ENCODE measurements around the gene AFF3.
"Not testable (repeated sequence)": the region's sequence is repeated elsewhere in the genome, so short reads cannot be mapped to it uniquely, and the experiment has no call there.

Gene AFF3

DNA sequence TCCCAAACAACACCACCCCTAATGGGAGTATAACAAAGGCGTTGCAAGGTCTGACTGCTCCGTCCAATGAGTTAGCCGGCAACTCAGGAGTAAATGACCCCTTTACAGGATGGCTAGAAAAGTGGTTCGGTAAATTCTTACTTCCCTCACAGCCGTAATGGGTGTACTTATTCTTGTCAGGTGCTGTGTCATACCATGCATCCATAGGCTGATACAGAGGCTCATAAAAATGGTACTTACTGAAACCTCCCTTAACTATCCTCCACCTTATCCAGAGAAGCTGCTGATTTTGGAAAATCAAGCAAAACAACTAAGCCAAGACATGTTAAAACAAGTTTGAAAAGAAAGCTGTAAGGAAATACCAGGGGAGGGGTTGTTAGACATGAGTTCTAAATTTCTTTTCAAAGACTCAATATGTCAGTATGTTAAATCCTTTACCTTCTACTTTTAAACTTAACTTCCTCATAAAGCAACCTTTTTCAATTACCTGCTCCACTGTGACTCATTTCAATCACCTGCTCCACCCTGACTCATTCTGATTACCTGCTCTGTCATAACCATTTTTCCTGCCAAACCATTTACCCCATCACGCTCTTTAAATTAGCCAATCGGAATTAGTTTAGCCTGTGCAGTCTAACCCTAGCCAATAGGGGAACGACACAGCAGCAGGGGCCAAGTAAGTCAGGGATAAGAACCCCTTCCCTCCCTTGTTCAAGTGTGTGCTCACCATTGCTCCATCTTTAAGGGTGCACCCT is 638.6 kb downstream of the AFF3 start:
- H3K4me1 ChIP-seq (ENCODE audit: control insufficient read depth, low read depth, low read length); H3K27ac ChIP-seq (ENCODE audit: low read length); H3K4me3 ChIP-seq (ENCODE audit: low read length); H3K9me3 ChIP-seq (ENCODE audit: control insufficient read depth, low read depth, low read length); H3K27me3 ChIP-seq (ENCODE audit: control insufficient read depth, insufficient read depth, low read length); H3K36me3 ChIP-seq (ENCODE audit: control insufficient read depth, low read depth, low read length); H3K9ac ChIP-seq (ENCODE audit: low read length): not testable (repeated sequence)

- H3K9me3 ChIP-seq (ENCODE audit: control insufficient read depth, low read depth, low read length), result no peaks in the 10 kb centered on the region
- no peak overlapping the region for H3K27ac ChIP-seq (ENCODE audit: low read length)
- no peaks in the 10 kb centered on the region for H3K27me3 ChIP-seq (ENCODE audit: control insufficient read depth, insufficient read depth, low read length)
- H3K4me3 ChIP-seq (ENCODE audit: low read length), result no peak overlapping the region
- peaks cover 4% of the 10 kb centered on the region for H3K4me1 ChIP-seq (ENCODE audit: control insufficient read depth, low read depth, low read length)
- no peak overlapping the region for H3K9ac ChIP-seq (ENCODE audit: low read length)
- H3K36me3 ChIP-seq (ENCODE audit: control insufficient read depth, low read depth, low read length), result no peaks in the 10 kb centered on the region
Measured at GRCh38 chr2:99496021-99496420, 646.4 kb downstream of the AFF3 start.

Measured in iPS-18a (cell line).